ENCODE measurements around the gene GUCY2C. TPM values are rescaled to one million over a fixed set of nuclear protein-coding genes. Genes with fewer than 3 reads are reported as not detected.
A peak's percentile ranks its signal among the peaks of the same experiment; 100 is the strongest.

GUCY2C gene
- total RNA-seq, 2 donors from 2014 or later, result 75.0 to 82.8 TPM

- DNase-seq (no peak), ATAC-seq (no peak)
- intact Hi-C loops (cut with DNase I, micrococcal nuclease), result no loop called here
These were observed 107.0 kb downstream of the GUCY2C start for GRCh38 chr12:14589169-14590004.

- ATAC-seq, result no peak
- intact Hi-C loops (cut with DNase I, micrococcal nuclease), result no loop called here
- no peak for DNase-seq
These were observed 107.8 kb downstream of the GUCY2C start for GRCh38 chr12:14588571-14588970.

- ATAC-seq, result no peak
- intact Hi-C loops (cut with DNase I, micrococcal nuclease), result no loop called here
- no peak for DNase-seq
These were observed 117.8 kb downstream of the GUCY2C start for GRCh38 chr12:14578646-14579045.

GRCh38 chr12:14577344-14577743 lies 119.1 kb downstream of the GUCY2C start:
- DNase-seq (no peak), ATAC-seq (no peak)
- intact Hi-C loops (cut with DNase I, micrococcal nuclease), result no loop called here

GRCh38 chr12:14576896-14577295 lies 119.5 kb downstream of the GUCY2C start:
- ATAC-seq, result no peak
- no peak for DNase-seq
- intact Hi-C loops (cut with DNase I, micrococcal nuclease), result no loop called here

GRCh38 chr12:14575585-14575984 lies 120.8 kb downstream of the GUCY2C start:
- intact Hi-C loops (cut with DNase I, micrococcal nuclease), result no loop called here
- ATAC-seq (no peak), DNase-seq (no peak)

- intact Hi-C loops (cut with DNase I, micrococcal nuclease), result no loop called here
- no peak for ATAC-seq
- DNase-seq, result no peak
These were observed 123.3 kb downstream of the GUCY2C start for GRCh38 chr12:14573118-14573517.

GRCh38 chr12:14572401-14572800 lies 124.0 kb downstream of the GUCY2C start:
- intact Hi-C loops (cut with DNase I, micrococcal nuclease), result no loop called here
- DNase-seq (no peak), ATAC-seq (no peak)

- no peak for DNase-seq
- intact Hi-C loops (cut with DNase I, micrococcal nuclease), result no loop called here
- ATAC-seq, result no peak
These were observed 124.6 kb downstream of the GUCY2C start for GRCh38 chr12:14571779-14572178.

- DNase-seq (no peak), ATAC-seq (no peak)
- intact Hi-C loops (cut with DNase I, micrococcal nuclease), result no loop called here
These were observed 126.2 kb downstream of the GUCY2C start for GRCh38 chr12:14570231-14570630.

GRCh38 chr12:14567351-14568162 lies 128.8 kb downstream of the GUCY2C start, which contains the start of gene PLBD1:
PLBD1 (minus strand) TSS chr12:14567883; CDS start chr12:14567696, 187 bp downstream.
- ATAC-seq (peak; percentile 76), DNase-seq (peak; percentile 71 to 78)
- intact Hi-C loops (cut with DNase I, micrococcal nuclease), result no loop called here

GRCh38 chr12:14564336-14564959 lies 132.0 kb downstream of the GUCY2C start:
- intact Hi-C loops (cut with DNase I, micrococcal nuclease), result no loop called here
- ATAC-seq, result no peak
- no peak for DNase-seq

- intact Hi-C loops (cut with DNase I, micrococcal nuclease), result no loop called here
- peak; percentile 26 for ATAC-seq
- no peak for DNase-seq
These were observed 133.4 kb downstream of the GUCY2C start for GRCh38 chr12:14563046-14563445.

Other genes starting within 250 kb of the GUCY2C start
- 10 to 100 TPM; 58.0 to 65.5 TPM for gene PLBD1, start 128.7 kb downstream of the GUCY2C start, total RNA-seq
- 10 to 100 TPM; 38.0 to 44.1 TPM for gene WBP11, start 106.9 kb upstream of the GUCY2C start, total RNA-seq
- gene C12orf60, start 107.1 kb upstream of the GUCY2C start, total RNA-seq, result under 1 TPM; 0.31 to 0.89 TPM
- not detected for gene SMCO3, start 117.6 kb upstream of the GUCY2C start, total RNA-seq
- gene ART4, start 146.9 kb upstream of the GUCY2C start, total RNA-seq, result under 1 TPM; 0.20 to 0.21 TPM
- gene MGP, start 189.3 kb upstream of the GUCY2C start, total RNA-seq, result 100 to 1,000 TPM in 1 of 2 donors, 10 to 100 TPM in 1; 77.0 to 248 TPM
- gene ERP27, start 241.9 kb upstream of the GUCY2C start, total RNA-seq, result 1 to 10 TPM; 1.0 to 3.3 TPM

Measured in left colon (tissue), 2 donors.